K562 (cell line): Measurements from ENCODE around the gene ATOH1. TPM values are rescaled to one million over a fixed set of nuclear protein-coding genes. Genes with fewer than 3 reads are reported as not detected.

ENCODE experiments used
- ATAC-seq: fragments of 200-7000 bp; cut with Tn5 transposase; 3 replicates; pipeline ENCODE4 v1.9.1; 2020; ENCODE audit warnings: moderate library complexity
- BruUV-seq: library from RNA; stranded (reverse); fragments of 400-500 nt; replicated peaks from 2 replicates; lab custom pipeline; 2021; lab: Mats Ljungman, UMichigan
- CTCF ChIA-PET: fragments of 300-600 bp; formaldehyde crosslinking; extraction: SDS; loops from one replicate; lab custom pipeline; 2021; ENCODE audit warnings: low intra/inter-chr PET ratio; lab: Yijun Ruan, JAX
- POLR2A ChIA-PET: fragments of 300-600, 350-650 bp; sonication (Branson Sonifier 250); formaldehyde crosslinking; extraction: SDS; loops from one replicate; lab custom pipeline; 2021; ENCODE audit warnings: antibody characterized with exemption, inconsistent platforms; lab: Yijun Ruan, JAX
- DNase-seq, 4 experiments: peaks; one replicate each; pipeline versions ENCODE4 v3.0.0 to v3.0.0-alpha.2; 2011 to 2018; ENCODE audit warnings: low spot score in 3 of 4, mixed read lengths in 3 of 4; ENCODE audit errors: extremely low read depth in 1 of 4
- FAIRE-seq: peaks from 2 replicates; lab custom pipeline; 2011; peaks lifted over from hg19 to GRCh38; lab: Jason Lieb, UNC
- H2AFZ ChIP-seq: 2 replicates; pipeline ENCODE4 v1.6.0; 2011; ENCODE audit warnings: low read depth, low read length, control low read depth, inconsistent platforms
- H3K27ac ChIP-seq: fragments of 200-600 bp; 3 replicates; pipeline ENCODE4 v1.8.0; 2011; ENCODE audit warnings: low read depth, mild to moderate bottlenecking, control low read depth, inconsistent platforms, low read length, moderate library complexity, mixed read lengths; ENCODE audit errors: extremely low read depth
- H3K27me3 ChIP-seq, 2 experiments: fragments of 300-600 bp in 1 of 2; 2 replicates in 1 of 2; 3 replicates in 1 of 2; pipeline versions ENCODE4 v1.6.0 to v1.8.0; 2011; ENCODE audit warnings: inconsistent platforms in 2 of 2, low read length in 2 of 2, mild to moderate bottlenecking in 1 of 2, mixed read lengths in 1 of 2, moderate library complexity in 1 of 2; ENCODE audit not compliant: control insufficient read depth in 2 of 2, insufficient read depth in 2 of 2
- H3K36me3 ChIP-seq: fragments of 300-600 bp; 3 replicates; pipeline ENCODE4 v1.8.0; 2011; ENCODE audit warnings: mild to moderate bottlenecking, low read length, inconsistent platforms; ENCODE audit not compliant: control insufficient read depth, insufficient read depth
- H3K4me1 ChIP-seq, 2 experiments: fragments of 200-600 bp in 1 of 2; replicated peaks in 1 of 2; 2 replicates in 1 of 2; 3 replicates in 1 of 2; pipeline versions ENCODE4 v1.5.1 to v1.8.0; 2011; ENCODE audit warnings: inconsistent platforms in 2 of 2, low read length in 2 of 2, mild to moderate bottlenecking in 1 of 2, mixed read lengths in 1 of 2, moderate library complexity in 1 of 2; ENCODE audit not compliant: control insufficient read depth in 2 of 2, insufficient read depth in 2 of 2
- H3K4me2 ChIP-seq: 2 replicates; pipeline ENCODE4 v1.6.1; 2011; ENCODE audit warnings: low read length, control low read depth, inconsistent platforms, mixed read lengths; ENCODE audit not compliant: insufficient read depth
- H3K4me3 ChIP-seq: fragments of 200-600 bp; sonication (generic), shearing (Covaris generic); 2 replicates; pipeline ENCODE4 v1.5.1; 2016; ENCODE audit warnings: control low read depth, inconsistent platforms
- H3K79me2 ChIP-seq: fragments of 200-600 bp; 3 replicates; pipeline ENCODE4 v1.8.0; 2011; ENCODE audit warnings: low read length, inconsistent platforms; ENCODE audit not compliant: control insufficient read depth, insufficient read depth
- H3K9ac ChIP-seq, 2 experiments: 2 replicates each; pipeline versions ENCODE4 v1.6.0 to v1.6.1; 2011; ENCODE audit warnings: low read depth in 2 of 2, low read length in 2 of 2, control low read depth in 1 of 2, inconsistent platforms in 1 of 2, mild to moderate bottlenecking in 1 of 2, mixed read lengths in 1 of 2; ENCODE audit not compliant: insufficient read depth in 1 of 2
- H3K9me1 ChIP-seq: one replicate; pipeline ENCODE4 v1.6.0; 2011; ENCODE audit warnings: inconsistent platforms, mild to moderate bottlenecking, low read length, moderate library complexity; ENCODE audit not compliant: control insufficient read depth, insufficient read depth
- H3K9me3 ChIP-seq: replicated peaks from 2 replicates; pipeline ENCODE4 v1.5.1; 2011; ENCODE audit warnings: low read depth, low read length, inconsistent platforms; ENCODE audit not compliant: control insufficient read depth, insufficient read depth
- H4K20me1 ChIP-seq: replicated peaks from 2 replicates; pipeline ENCODE4 v1.6.1; 2011; ENCODE audit warnings: low read length, inconsistent platforms, mixed read lengths; ENCODE audit not compliant: control insufficient read depth, insufficient read depth
- E4F1 ChIP-seq: fragments of 250-450 bp; sonication (Bioruptor Pico); IDR thresholded peaks from 2 replicates; pipeline ENCODE4 v1.5.0; 2021; ENCODE audit warnings: mild to moderate bottlenecking, borderline replicate concordance
- ETV5 ChIP-seq: sonication (generic); formaldehyde crosslinking; IDR thresholded peaks from 2 replicates; pipeline ENCODE4 v1.4.0; 2020; ENCODE audit warnings: low read depth, mild to moderate bottlenecking, missing genetic modification reagents
- FOXK1 ChIP-seq: sonication (generic); formaldehyde crosslinking; IDR thresholded peaks from 2 replicates; pipeline ENCODE4 v1.8.0; 2022; ENCODE audit warnings: missing genetic modification reagents, mild to moderate bottlenecking, borderline replicate concordance
- HDAC8 ChIP-seq: fragments of 450-650 bp; IDR thresholded peaks from 2 replicates; pipeline ENCODE4 v1.6.1; 2016; ENCODE audit warnings: mild to moderate bottlenecking, missing genetic modification characterization, moderate library complexity, missing compliant biosample characterization
- HMBOX1 ChIP-seq: sonication (generic); IDR thresholded peaks from 2 replicates; pipeline ENCODE4 v1.6.1; 2016
- HNRNPUL1 ChIP-seq: fragments of 200-400 bp; formaldehyde crosslinking; IDR thresholded peaks from 2 replicates; pipeline ENCODE4 v1.6.1; 2017; ENCODE audit warnings: low read length
- NR3C1 ChIP-seq: sonication (generic); formaldehyde crosslinking; IDR thresholded peaks from 2 replicates; pipeline ENCODE4 v1.8.1; 2022; ENCODE audit warnings: missing genetic modification reagents
- PML ChIP-seq: IDR thresholded peaks from 2 replicates; pipeline ENCODE4 v1.6.1; 2012; ENCODE audit warnings: low read length, inconsistent platforms
- RNF2 ChIP-seq: sonication (generic); IDR thresholded peaks from 2 replicates; pipeline ENCODE4 v1.6.1; 2016
- SIN3B ChIP-seq: fragments of 450-650 bp; IDR thresholded peaks from 2 replicates; pipeline ENCODE4 v1.6.1; 2017; ENCODE audit warnings: low read depth, mild to moderate bottlenecking, moderate library complexity
- TCF7L2 ChIP-seq: fragments of 150-350 bp; IDR thresholded peaks from 2 replicates; pipeline ENCODE4 v1.6.1; 2016; ENCODE audit warnings: low read depth, mild to moderate bottlenecking, low read length, moderate library complexity
- ZNF282 ChIP-seq: sonication (generic); formaldehyde crosslinking; IDR thresholded peaks from 2 replicates; pipeline ENCODE4 v1.8.1; 2023; ENCODE audit warnings: missing genetic modification reagents
- ZNF311 ChIP-seq: fragments of 250-450 bp; sonication (Bioruptor Pico); IDR thresholded peaks from 2 replicates; pipeline ENCODE4 v1.4.0; 2020; ENCODE audit warnings: mild to moderate bottlenecking, moderate library complexity
- ZNF584 ChIP-seq: fragments of 200-800 bp; sonication (Bioruptor generic); IDR thresholded peaks from 2 replicates; pipeline ENCODE4 v1.6.1; 2016; ENCODE audit warnings: low read depth, mild to moderate bottlenecking, missing genetic modification characterization, missing compliant biosample characterization
- WGBS: fragments of 100-300 bp; shearing (Covaris generic); methylation state at CpG from one replicate; pipeline ENCODE4 v1.1.6; 2016; ENCODE audit warnings: low coverage, mixed read lengths; ENCODE audit not compliant: insufficient coverage; ENCODE audit errors: missing lambda C conversion rate; 5-methylcytosine and 5-hydroxymethylcytosine counted together
- in situ Hi-C: fragments of 300-500 bp; cut with MboI; formaldehyde crosslinking; loops from 4 replicates; pipeline ENCODE4 v1.15.0; 2018; ENCODE audit warnings: inconsistent platforms, mixed read lengths
- intact Hi-C: fragments of 100-400 bp; cut with micrococcal nuclease; formaldehyde crosslinking; loops from 2 replicates; pipeline ENCODE4 v1.14.2; 2022
- polyA plus RNA-seq, 8 experiments: library from polyadenylated mRNA; depleted of rRNA in 4 of 8; stranded (reverse) in 5 of 8; unstranded in 3 of 8; fragments of >200 nt; fragmentation: Nextera tagmentation in 2 of 8; fragmentation: Illumina TruSeq in 1 of 8; extraction: Ambion mirVana in 2 of 8; extraction: Trizol in 1 of 8; gene quantifications; 2 replicates each; pipeline versions ENCODE4 v1.2.1 to v1.2.3, GENCODE V29; 2011 to 2014; ENCODE audit warnings: inconsistent platforms in 1 of 8, missing spikeins in 1 of 8
- total RNA-seq, 7 experiments: library from RNA; depleted of rRNA in 6 of 7; stranded (reverse); fragments of >200 nt in 6 of 7; fragmentation: Illumina TruSeq in 2 of 7; extraction: Trizol in 2 of 7; gene quantifications; 2 replicates each; pipeline versions ENCODE4 v1.2.1 to v1.2.3, GENCODE V29; 2011 to 2021; ENCODE audit warnings: low replicate concordance in 1 of 7

The ATOH1 gene
- total and polyA plus RNA-seq, 9 of the 15 experiments (the other 6 are each of a cell fraction or from before 2014, with no cell fraction given), result not detected

- Histone ChIP-seq H3K4me3 (no peak overlapping the region), H3K36me3 (no peaks in the 10 kb centered on the region), H3K9me1 (no peaks in the 10 kb centered on the region), H3K27ac (no peak overlapping the region), H2AFZ (no peak overlapping the region), H4K20me1 (no peaks in the 10 kb centered on the region), H3K9ac (no peak overlapping the region), H3K9me3 (no peaks in the 10 kb centered on the region), H3K4me1 (no peaks in the 10 kb centered on the region), H3K4me2 (no peak overlapping the region), H3K27me3 (no peaks in the 10 kb centered on the region), H3K79me2 (no peaks in the 10 kb centered on the region)
- FAIRE-seq (no peak), DNase-seq (no peak), ATAC-seq (no peak)
- TF ChIP-seq ETV5, result no peak
- TF ChIP-seq SIN3B, result no peak
- no peak for TF ChIP-seq PML
- no peak for TF ChIP-seq HMBOX1
- TF ChIP-seq ZNF584, result no peak
- TF ChIP-seq ZNF282, result no peak
- TF ChIP-seq RNF2, result no peak
- TF ChIP-seq FOXK1 (CRISPR knock-in tag), result no peak
- TF ChIP-seq HNRNPUL1, result no peak
- TF ChIP-seq ZNF311 (CRISPR knock-in tag), result no peak
- TF ChIP-seq HDAC8 (tag), result no peak
- TF ChIP-seq NR3C1, result no peak
- TF ChIP-seq E4F1 (CRISPR knock-in tag), result no peak
- TF ChIP-seq TCF7L2, result no peak
- WGBS, result 0% methylated on average over 7 of the region's 7 CpGs
- ChIA-PET CTCF (no interaction called here), POLR2A (no interaction called here)
- no TSS peak for BruUV-seq
- in situ Hi-C loops (no loop called here), intact Hi-C loops (no loop called here)
Observed at GRCh38 chr4:93867416-93868001, 39.0 kb downstream of the ATOH1 start.
